ENCODE measurements around the gene LPP.

DNA sequence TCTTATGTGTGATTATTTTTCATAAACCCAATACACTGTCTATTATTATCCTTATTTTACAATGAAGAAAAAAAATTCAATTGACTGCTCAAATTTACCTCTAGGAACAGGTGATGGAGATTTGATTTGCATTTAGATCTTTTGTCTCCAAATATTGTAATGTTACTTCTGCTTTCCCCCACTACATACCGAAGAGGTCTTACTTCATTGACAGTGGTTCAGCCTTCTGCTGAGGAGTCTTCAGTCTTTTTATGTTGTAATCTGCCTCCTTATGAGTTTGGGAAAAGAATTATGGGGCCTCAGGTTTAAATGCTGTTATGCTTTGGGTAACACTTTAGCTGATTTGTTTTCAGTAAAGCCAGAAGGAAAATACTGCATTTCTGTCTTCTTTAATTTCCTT lies 199.5 kb downstream of the LPP start:
- TF ChIP-seq POLR2A (IDR thresholded peaks at IDR 0.05) = no peak
- TF ChIP-seq, protein P1, sequence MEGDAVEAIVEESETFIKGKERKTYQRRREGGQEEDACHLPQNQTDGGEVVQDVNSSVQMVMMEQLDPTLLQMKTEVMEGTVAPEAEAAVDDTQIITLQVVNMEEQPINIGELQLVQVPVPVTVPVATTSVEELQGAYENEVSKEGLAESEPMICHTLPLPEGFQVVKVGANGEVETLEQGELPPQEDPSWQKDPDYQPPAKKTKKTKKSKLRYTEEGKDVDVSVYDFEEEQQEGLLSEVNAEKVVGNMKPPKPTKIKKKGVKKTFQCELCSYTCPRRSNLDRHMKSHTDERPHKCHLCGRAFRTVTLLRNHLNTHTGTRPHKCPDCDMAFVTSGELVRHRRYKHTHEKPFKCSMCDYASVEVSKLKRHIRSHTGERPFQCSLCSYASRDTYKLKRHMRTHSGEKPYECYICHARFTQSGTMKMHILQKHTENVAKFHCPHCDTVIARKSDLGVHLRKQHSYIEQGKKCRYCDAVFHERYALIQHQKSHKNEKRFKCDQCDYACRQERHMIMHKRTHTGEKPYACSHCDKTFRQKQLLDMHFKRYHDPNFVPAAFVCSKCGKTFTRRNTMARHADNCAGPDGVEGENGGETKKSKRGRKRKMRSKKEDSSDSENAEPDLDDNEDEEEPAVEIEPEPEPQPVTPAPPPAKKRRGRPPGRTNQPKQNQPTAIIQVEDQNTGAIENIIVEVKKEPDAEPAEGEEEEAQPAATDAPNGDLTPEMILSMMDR (IDR thresholded peaks at IDR 0.05) = no peak

Data from Peyer's patch (tissue), 4 donors.